K562 (cell line): ENCODE data around the gene LAMTOR1. TPM values are rescaled to one million over a fixed set of nuclear protein-coding genes. Genes with fewer than 3 reads are reported as not detected.
A peak's percentile ranks its signal among the peaks of the same experiment; 100 is the strongest.

Experiments used
- AFF1 ChIP-seq, 2 experiments: fragments of 450-650 bp; IDR thresholded peaks; 2 replicates each; pipeline ENCODE4 v1.6.1; 2018; ENCODE audit warnings: mild to moderate bottlenecking in 2 of 2, low read depth in 1 of 2; ENCODE audit not compliant: partially characterized antibody in 2 of 2
- CBFA2T2 ChIP-seq: fragments of 450-650 bp; conservative IDR thresholded peaks from 2 replicates; pipeline ENCODE4 v1.6.1; 2017; ENCODE audit warnings: mild to moderate bottlenecking
- E2F4 ChIP-seq: sonication (generic); formaldehyde crosslinking; IDR thresholded peaks from 2 replicates; pipeline ENCODE4 v1.8.0; 2022; ENCODE audit warnings: mild to moderate bottlenecking, low read depth, missing genetic modification reagents
- FOXK2 ChIP-seq, 2 experiments: fragments of 450-650 bp; IDR thresholded peaks in 1 of 2; conservative IDR thresholded peaks in 1 of 2; 2 replicates each; pipeline ENCODE4 v1.6.1; 2016; ENCODE audit warnings: low read depth in 2 of 2, mild to moderate bottlenecking in 1 of 2
- FOXM1 ChIP-seq, 2 experiments: fragments of 450-650 bp in 1 of 2; sonication (generic) in 1 of 2; formaldehyde crosslinking in 1 of 2; IDR thresholded peaks; 2 replicates each; pipeline versions ENCODE4 v1.6.1 to v1.9.0; 2017 to 2022; ENCODE audit warnings: low read depth in 2 of 2, mild to moderate bottlenecking in 2 of 2, missing genetic modification reagents in 1 of 2, moderate library complexity in 1 of 2
- POLR2A ChIP-seq: fragments of 450-650 bp; conservative IDR thresholded peaks from 2 replicates; pipeline ENCODE4 v1.6.1; 2016
- RCOR1 ChIP-seq, 2 experiments: IDR thresholded peaks; 2 replicates each; pipeline ENCODE4 v1.6.1; 2012; ENCODE audit warnings: low read depth in 2 of 2, low read length in 2 of 2, borderline replicate concordance in 1 of 2, improper control_type of control experiment in 1 of 2
- RREB1 ChIP-seq: fragments of 250-450 bp; sonication (Bioruptor Pico); IDR thresholded peaks from 2 replicates; pipeline ENCODE4 v1.4.0; 2020
- TCFL5 ChIP-seq: fragments of 250-450 bp; sonication (Bioruptor Pico); conservative IDR thresholded peaks from 2 replicates; pipeline ENCODE4 v1.6.1; 2021; ENCODE audit warnings: mild to moderate bottlenecking, moderate library complexity, matching md5 sums
- TEAD1 ChIP-seq, 2 experiments: fragments of 450-650 bp in 1 of 2; sonication (generic) in 1 of 2; formaldehyde crosslinking; IDR thresholded peaks; 2 replicates each; pipeline versions ENCODE4 v1.4.0 to v1.8.0; 2020 to 2022; ENCODE audit warnings: mild to moderate bottlenecking in 2 of 2, missing genetic modification reagents in 1 of 2
- ZNF431 ChIP-seq: sonication (generic); formaldehyde crosslinking; IDR thresholded peaks from 2 replicates; pipeline ENCODE4 v1.8.0; 2022; ENCODE audit warnings: mild to moderate bottlenecking, missing genetic modification reagents
- ZNF445 ChIP-seq: fragments of 250-450 bp; sonication (Bioruptor Pico); IDR thresholded peaks from 2 replicates; pipeline ENCODE4 v1.4.0; 2020; ENCODE audit warnings: low read depth, mild to moderate bottlenecking, moderate library complexity
- ZNF551 ChIP-seq: fragments of 250-450 bp; sonication (Bioruptor Pico); IDR thresholded peaks from 2 replicates; pipeline ENCODE4 v1.5.0; 2021; ENCODE audit warnings: mild to moderate bottlenecking, moderate library complexity
- ZNF589 ChIP-seq: fragments of 200-800 bp; sonication (Bioruptor generic); IDR thresholded peaks from 2 replicates; pipeline ENCODE4 v1.6.1; 2016; ENCODE audit warnings: low read depth, missing genetic modification characterization, missing compliant biosample characterization
- ZNF644 ChIP-seq: fragments of 200-800 bp; sonication (Bioruptor generic); IDR thresholded peaks from 2 replicates; pipeline ENCODE4 v1.6.1; 2016; ENCODE audit warnings: low read depth, missing genetic modification characterization, missing compliant biosample characterization
- polyA plus RNA-seq, 8 experiments: library from polyadenylated mRNA; depleted of rRNA in 4 of 8; stranded (reverse) in 5 of 8; unstranded in 3 of 8; fragments of >200 nt; fragmentation: Nextera tagmentation in 2 of 8; fragmentation: Illumina TruSeq in 1 of 8; extraction: Ambion mirVana in 2 of 8; extraction: Trizol in 1 of 8; gene quantifications; 2 replicates each; pipeline versions ENCODE4 v1.2.1 to v1.2.3, GENCODE V29; 2011 to 2014; ENCODE audit warnings: inconsistent platforms in 1 of 8, missing spikeins in 1 of 8
- total RNA-seq, 7 experiments: library from RNA; depleted of rRNA in 6 of 7; stranded (reverse); fragments of >200 nt in 6 of 7; fragmentation: Illumina TruSeq in 2 of 7; extraction: Trizol in 2 of 7; gene quantifications; 2 replicates each; pipeline versions ENCODE4 v1.2.1 to v1.2.3, GENCODE V29; 2011 to 2021; ENCODE audit warnings: low replicate concordance in 1 of 7

The LAMTOR1 gene
- total and polyA plus RNA-seq, 9 of the 15 experiments (the other 6 are each of a cell fraction or from before 2014, with no cell fraction given) = 62.6 to 104 (median 85.3) TPM

GRCh38 chr11:72112143-72112977, 9.3 kb upstream of the LAMTOR1 start, which contains the start of gene ANAPC15 (continued):
- 0 out of 2 replicates have a peak, but pooled peaks have one; percentile 28 for TF ChIP-seq RREB1 (CRISPR knock-in tag)
- TF ChIP-seq TCFL5 (CRISPR knock-in tag) = no peak
- TF ChIP-seq ZNF644 = peak; percentile 40; the same call in 1 of the 2 replicates
- TF ChIP-seq ZNF431 (CRISPR knock-in tag) = no peak
- peak; percentile 96 for TF ChIP-seq POLR2A
- TF ChIP-seq RCOR1 (IDR thresholded peaks at IDR 0.05; ENCODE audit: borderline replicate concordance in 1 of 2, low read depth in 2 of 2, low read length in 2 of 2) = peak in 1 of 2 experiments; percentile 32; a peak in 1 of 4 replicates
- TF ChIP-seq FOXK2 (conservative IDR thresholded peaks at IDR 0.05 in 1 of 2, IDR thresholded peaks at IDR 0.05 in 1 of 2; ENCODE audit: low read depth in 2 of 2) = peak; percentile 80 to 88
- no peak for TF ChIP-seq ZNF589
- no peak for TF ChIP-seq CBFA2T2
- TF ChIP-seq TEAD1 (CRISPR knock-in tag; IDR thresholded peaks at IDR 0.05) = 0 out of 4 replicates have a peak, but pooled peaks of 1 of the 2 experiments have one; percentile 6
- no peak for TF ChIP-seq ZNF445
- TF ChIP-seq AFF1 (IDR thresholded peaks at IDR 0.05; ENCODE audit: low read depth in 1 of 2, partially characterized antibody in 2 of 2) = peak in 1 of 2 experiments; percentile 74
- peak; percentile 90 for TF ChIP-seq E2F4 (CRISPR knock-in tag)
- no peak for TF ChIP-seq ZNF551 (CRISPR knock-in tag)
- peak; percentile 61; the same call in 1 of the 2 replicates for TF ChIP-seq FOXM1 (IDR thresholded peaks at IDR 0.05; ENCODE audit: low read depth)
- no peak for TF ChIP-seq FOXM1 (CRISPR knock-in tag; IDR thresholded peaks at IDR 0.05; ENCODE audit: low read depth)
